ENCODE data around the gene CTNNA1.
A peak's percentile ranks its signal among the peaks of the same experiment; 100 is the strongest.

CTNNA1 gene

GRCh38 chr5:138949223-138949574 is 196.0 kb downstream of the CTNNA1 start:
- no peaks in the 10 kb centered on the region for H3K27me3 ChIP-seq
- no peak for TF ChIP-seq CTCF (IDR thresholded peaks at IDR 0.05)
- no peak overlapping the region for H3K27ac ChIP-seq
- peaks cover 12 to 35% (median 21%) of the 10 kb centered on the region in 3 donors for H3K36me3 ChIP-seq
- peaks cover 0 to 50% (median 47%) of the 10 kb centered on the region in 4 donors for H3K4me1 ChIP-seq
- no peaks in the 10 kb centered on the region for H3K9me3 ChIP-seq
- peak; percentile 10 to 48 for DNase-seq
- H3K4me3 ChIP-seq: no peak overlapping the region
- intact Hi-C loops (cut with DNase I; ENCODE audit: low total_unique reads): no loop called here

- no peaks in the 10 kb centered on the region for H3K27me3 ChIP-seq
- H3K4me3 ChIP-seq: no peak overlapping the region
- intact Hi-C loops (cut with DNase I; ENCODE audit: low total_unique reads): no loop called here
- H3K4me1 ChIP-seq: peaks cover 0 to 57% (median 49%) of the 10 kb centered on the region in 4 donors
- peak overlapping the region in 1 of 2 donors; percentile 25 for H3K27ac ChIP-seq
- DNase-seq: peak in 1 of 2 donors; percentile 63
- H3K36me3 ChIP-seq: peaks cover 12 to 31% (median 15%) of the 10 kb centered on the region in 3 donors
- TF ChIP-seq CTCF (IDR thresholded peaks at IDR 0.05): no peak
- H3K9me3 ChIP-seq: no peaks in the 10 kb centered on the region
These were observed 196.8 kb downstream of the CTNNA1 start for GRCh38 chr5:138949988-138950387.

GRCh38 chr5:138950421-138951031 is 197.3 kb downstream of the CTNNA1 start:
- no peaks in the 10 kb centered on the region for H3K9me3 ChIP-seq
- no peak for TF ChIP-seq CTCF (IDR thresholded peaks at IDR 0.05)
- H3K27ac ChIP-seq: peak overlapping the region in 1 of 2 donors; percentile 25
- intact Hi-C loops (cut with DNase I; ENCODE audit: low total_unique reads): no loop called here
- peak; percentile 19 to 52 for DNase-seq
- H3K36me3 ChIP-seq: peaks cover 12 to 29% (median 14%) of the 10 kb centered on the region in 3 donors
- peaks cover 0 to 62% (median 51%) of the 10 kb centered on the region in 4 donors for H3K4me1 ChIP-seq
- no peaks in the 10 kb centered on the region for H3K27me3 ChIP-seq
- no peak overlapping the region for H3K4me3 ChIP-seq

- no peak for TF ChIP-seq CTCF (IDR thresholded peaks at IDR 0.05)
- peak; percentile 17 to 60 for DNase-seq
- Histone ChIP-seq H3K27ac (peak overlapping the region; percentile 67 to 76), H3K4me3 (no peak overlapping the region), H3K9me3 (no peaks in the 10 kb centered on the region), H3K4me1 (peaks cover 0 to 64% (median 51%) of the 10 kb centered on the region in 4 donors), H3K27me3 (no peaks in the 10 kb centered on the region), H3K36me3 (peaks cover 12 to 21% (median 12%) of the 10 kb centered on the region in 3 donors)
- intact Hi-C loops (cut with DNase I; ENCODE audit: low total_unique reads): no loop called here
These were observed 198.1 kb downstream of the CTNNA1 start for GRCh38 chr5:138951091-138951985.

- peak; percentile 15 to 57 for DNase-seq
- H3K4me1 ChIP-seq: peaks cover 0 to 64% (median 51%) of the 10 kb centered on the region in 4 donors
- H3K27ac ChIP-seq: peak overlapping the region; percentile 67 to 76
- H3K9me3 ChIP-seq: no peaks in the 10 kb centered on the region
- TF ChIP-seq CTCF (IDR thresholded peaks at IDR 0.05): no peak
- H3K27me3 ChIP-seq: no peaks in the 10 kb centered on the region
- intact Hi-C loops (cut with DNase I; ENCODE audit: low total_unique reads): no loop called here
- H3K36me3 ChIP-seq: peaks cover 3 to 13% (median 6%) of the 10 kb centered on the region in 3 donors
- H3K4me3 ChIP-seq: no peak overlapping the region
These were observed 198.9 kb downstream of the CTNNA1 start for GRCh38 chr5:138951986-138952735.

All from tibial artery (tissue), 4 donors.